Measurements from ENCODE around the gene PRM1.

- TF ChIP-seq CTCF (IDR thresholded peaks at IDR 0.05; ENCODE audit: low read depth, low read length, missing input control) (no peak), JUND (IDR thresholded peaks at IDR 0.05) (no peak), ATF3 (IDR thresholded peaks at IDR 0.05) (no peak), RAD21 (IDR thresholded peaks at IDR 0.05) (no peak), REST (IDR thresholded peaks at IDR 0.05) (no peak), MAX (IDR thresholded peaks at IDR 0.05) (no peak), YY1 (IDR thresholded peaks at IDR 0.05) (no peak), SP1 (IDR thresholded peaks at IDR 0.05) (no peak), ZBTB33 (IDR thresholded peaks at IDR 0.05) (no peak), GABPA (IDR thresholded peaks at IDR 0.05 in 1 of 2, conservative IDR thresholded peaks at IDR 0.05 in 1 of 2) (no peak), TAF1 (conservative IDR thresholded peaks at IDR 0.05) (no peak), RXRA (IDR thresholded peaks at IDR 0.05) (no peak)
Observed at GRCh38 chr16:11277607-11278337, 3.4 kb downstream of the PRM1 start.
